GM18909 (cell line): Measurements from ENCODE around the gene SLC48A1.

Experiments
- ATAC-seq: cut with Tn5 transposase; IDR thresholded peaks from one replicate; pipeline ENCODE4 v1.9.1; 2021; ENCODE audit warnings: mild to moderate bottlenecking; ENCODE audit not compliant: unreplicated experiment, poor library complexity

The SLC48A1 gene

GRCh38 chr12:47743311-47743860 lies 29.7 kb upstream of the SLC48A1 start:
- no peak for ATAC-seq

GRCh38 chr12:47744005-47744651 lies 28.9 kb upstream of the SLC48A1 start:
- no peak for ATAC-seq

- ATAC-seq: no peak
Measured at GRCh38 chr12:47744778-47745436, 28.1 kb upstream of the SLC48A1 start.

GRCh38 chr12:47745485-47746041 lies 27.5 kb upstream of the SLC48A1 start:
- ATAC-seq: no peak

GRCh38 chr12:47746073-47746472 lies 27.0 kb upstream of the SLC48A1 start:
- no peak for ATAC-seq

GRCh38 chr12:47746523-47746922 lies 26.5 kb upstream of the SLC48A1 start:
- no peak for ATAC-seq

- peak; percentile 52 for ATAC-seq
Measured at GRCh38 chr12:47747126-47747525, 25.9 kb upstream of the SLC48A1 start.

GRCh38 chr12:47747596-47748506 lies 25.2 kb upstream of the SLC48A1 start:
- ATAC-seq: no peak

GRCh38 chr12:47748507-47748828 lies 24.6 kb upstream of the SLC48A1 start:
- ATAC-seq: no peak

- ATAC-seq: no peak
Measured at GRCh38 chr12:47748899-47749298, 24.1 kb upstream of the SLC48A1 start.

- ATAC-seq: no peak
Measured at GRCh38 chr12:47750229-47750798, 22.7 kb upstream of the SLC48A1 start.

- no peak for ATAC-seq
Measured at GRCh38 chr12:47750916-47751470, 22.0 kb upstream of the SLC48A1 start.

- no peak for ATAC-seq
Measured at GRCh38 chr12:47751561-47751960, 21.5 kb upstream of the SLC48A1 start.

- no peak for ATAC-seq
Measured at GRCh38 chr12:47752121-47752520, 20.9 kb upstream of the SLC48A1 start.

- no peak for ATAC-seq
Measured at GRCh38 chr12:47752552-47752951, 20.5 kb upstream of the SLC48A1 start.

GRCh38 chr12:47753021-47754001 lies 19.7 kb upstream of the SLC48A1 start:
- no peak for ATAC-seq

GRCh38 chr12:47754126-47754525 lies 18.9 kb upstream of the SLC48A1 start:
- ATAC-seq: no peak

- ATAC-seq: peak; percentile 34
Measured at GRCh38 chr12:47754881-47755280, 18.2 kb upstream of the SLC48A1 start.
